Activated T-helper 17 cell treated with anti-CD3 and anti-CD28 coated beads, Interleukin-2, amount 50 U/mL, for 72 hours (primary cell): ENCODE measurements around the gene EMC9. TPM values are rescaled to one million over a fixed set of nuclear protein-coding genes. Genes with fewer than 3 reads are reported as not detected.

Experiments
- ATAC-seq: fragments of 150-1000 bp; cut with Tn5 transposase; replicated peaks from 2 replicates; pipeline ENCODE4 v1.10.0; 2021; ENCODE audit warnings: mild to moderate bottlenecking, moderate library complexity
- H3K27ac Mint-ChIP-seq: one replicate; pipeline ENCODE4 v1.8.0; 2022; ENCODE audit warnings: mixed read lengths
- H3K27me3 Mint-ChIP-seq: one replicate; pipeline ENCODE4 v1.8.0; 2022; ENCODE audit warnings: mixed read lengths
- H3K36me3 Mint-ChIP-seq: one replicate; pipeline ENCODE4 v1.8.0; 2022; ENCODE audit warnings: low read depth, mild to moderate bottlenecking, mixed read lengths
- H3K4me1 Mint-ChIP-seq: one replicate; pipeline ENCODE4 v1.8.0; 2022; ENCODE audit warnings: mixed read lengths
- H3K4me3 Mint-ChIP-seq: one replicate; pipeline ENCODE4 v1.8.0; 2022; ENCODE audit warnings: mild to moderate bottlenecking, mixed read lengths
- H3K9me3 Mint-ChIP-seq: one replicate; pipeline ENCODE4 v1.8.0; 2022; ENCODE audit warnings: mixed read lengths
- total RNA-seq, 2 donors: library from RNA; stranded (reverse); gene quantifications; one replicate each; pipeline ENCODE4 v1.2.3, GENCODE V29; 2022

EMC9 gene, protein sequence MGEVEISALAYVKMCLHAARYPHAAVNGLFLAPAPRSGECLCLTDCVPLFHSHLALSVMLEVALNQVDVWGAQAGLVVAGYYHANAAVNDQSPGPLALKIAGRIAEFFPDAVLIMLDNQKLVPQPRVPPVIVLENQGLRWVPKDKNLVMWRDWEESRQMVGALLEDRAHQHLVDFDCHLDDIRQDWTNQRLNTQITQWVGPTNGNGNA
- 10 to 100 TPM; 31.0 to 43.8 TPM for total RNA-seq

GRCh38 chr14:24141097-24141880, at the start of gene EMC9:
Gene EMC9 (minus strand): TSS chr14:24141591. CDS start chr14:24141304, 287 bp downstream.
- Mint-ChIP-seq H3K36me3 (peaks cover 99% of the 10 kb centered on the region), H3K27me3 (no peaks in the 10 kb centered on the region), H3K27ac (peak within 1 kb of the TSS; percentile 90), H3K4me3 (peak within 1 kb of the TSS; percentile 86), H3K4me1 (peaks cover 55% of the 10 kb centered on the region), H3K9me3 (no peaks in the 10 kb centered on the region)
- peak; percentile 90 for ATAC-seq

GRCh38 chr14:24190416-24190815, 49.0 kb upstream of the EMC9 start:
- Mint-ChIP-seq H3K9me3 (no peaks in the 10 kb centered on the region), H3K4me3 (no peak overlapping the region), H3K27ac (no peak overlapping the region), H3K36me3 (peaks cover 55% of the 10 kb centered on the region), H3K27me3 (no peaks in the 10 kb centered on the region), H3K4me1 (peaks cover 38% of the 10 kb centered on the region)
- no peak for ATAC-seq

- Mint-ChIP-seq H3K4me1 (peaks cover 32% of the 10 kb centered on the region), H3K27me3 (no peaks in the 10 kb centered on the region), H3K4me3 (peak overlapping the region; percentile 84), H3K27ac (peak overlapping the region; percentile 77), H3K9me3 (no peaks in the 10 kb centered on the region), H3K36me3 (peaks cover 65% of the 10 kb centered on the region)
- no peak for ATAC-seq
Observed at GRCh38 chr14:24189460-24189859, 48.1 kb upstream of the EMC9 start.

GRCh38 chr14:24189059-24189375, 47.6 kb upstream of the EMC9 start:
- ATAC-seq: no peak
- Mint-ChIP-seq H3K9me3 (no peaks in the 10 kb centered on the region), H3K4me3 (peak overlapping the region; percentile 84), H3K27me3 (no peaks in the 10 kb centered on the region), H3K36me3 (peaks cover 61% of the 10 kb centered on the region), H3K27ac (peak overlapping the region; percentile 77), H3K4me1 (peaks cover 28% of the 10 kb centered on the region)

DNA sequence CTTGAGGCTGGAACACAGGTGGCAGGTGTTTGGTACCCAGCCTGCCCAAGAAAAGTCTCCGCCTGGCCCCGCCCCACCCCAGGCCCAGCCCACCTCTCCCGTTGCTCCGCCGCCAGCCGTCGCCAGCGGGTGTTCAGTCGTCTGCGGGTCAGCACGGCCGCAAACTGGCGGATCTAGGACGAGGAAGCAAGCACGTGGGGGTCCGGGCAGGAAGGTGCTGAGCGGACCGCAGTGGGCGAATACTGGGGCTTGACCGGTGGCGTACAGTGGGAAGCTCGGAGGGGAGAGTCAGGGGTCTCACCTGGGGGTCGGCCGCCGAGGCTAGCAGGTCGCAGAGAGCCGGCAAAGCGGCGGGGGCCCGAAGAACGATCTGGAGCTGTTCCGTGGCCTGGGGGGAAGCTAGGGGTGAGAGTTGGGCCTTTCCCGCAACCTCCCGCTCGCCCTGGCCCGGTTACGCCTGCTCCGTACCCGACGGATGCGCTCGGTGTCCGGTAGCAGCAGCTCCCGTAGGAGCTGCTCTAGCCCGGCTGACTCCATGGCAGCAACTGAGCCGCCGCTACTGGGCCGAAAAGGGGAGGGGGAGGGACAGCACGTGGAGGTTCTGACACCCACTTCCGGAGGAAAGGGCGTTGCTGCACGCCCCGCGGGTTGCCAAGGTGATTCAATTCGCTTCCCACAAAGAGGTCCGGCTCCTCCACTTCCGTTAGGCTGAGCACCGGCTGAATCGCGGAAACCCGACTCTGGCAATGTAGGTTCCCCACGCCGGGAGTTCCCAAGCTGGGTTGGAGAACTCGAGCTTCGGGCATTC, 47.1 kb upstream of the EMC9 start, which contains the start of gene IPO4:
TSS of gene IPO4 (minus strand) at position 566 of the 808 bp plus-strand sequence. CDS start at position 537, 29 bp downstream.
- Mint-ChIP-seq H3K27ac (peak within 1 kb of the TSS; percentile 77), H3K9me3 (no peaks in the 10 kb centered on the region), H3K4me1 (peaks cover 25% of the 10 kb centered on the region), H3K27me3 (no peaks in the 10 kb centered on the region), H3K36me3 (peaks cover 61% of the 10 kb centered on the region), H3K4me3 (peak within 1 kb of the TSS; percentile 84)
- ATAC-seq: peak; percentile 98

- no peaks in the 10 kb centered on the region for H3K27me3 Mint-ChIP-seq
- ATAC-seq: no peak
- peaks cover 20% of the 10 kb centered on the region for H3K4me1 Mint-ChIP-seq
- peak overlapping the region; percentile 77 for H3K27ac Mint-ChIP-seq
- H3K9me3 Mint-ChIP-seq: no peaks in the 10 kb centered on the region
- H3K36me3 Mint-ChIP-seq: peaks cover 63% of the 10 kb centered on the region
- H3K4me3 Mint-ChIP-seq: peak overlapping the region; percentile 84
Observed at GRCh38 chr14:24187539-24187915, 46.1 kb upstream of the EMC9 start.

DNA sequence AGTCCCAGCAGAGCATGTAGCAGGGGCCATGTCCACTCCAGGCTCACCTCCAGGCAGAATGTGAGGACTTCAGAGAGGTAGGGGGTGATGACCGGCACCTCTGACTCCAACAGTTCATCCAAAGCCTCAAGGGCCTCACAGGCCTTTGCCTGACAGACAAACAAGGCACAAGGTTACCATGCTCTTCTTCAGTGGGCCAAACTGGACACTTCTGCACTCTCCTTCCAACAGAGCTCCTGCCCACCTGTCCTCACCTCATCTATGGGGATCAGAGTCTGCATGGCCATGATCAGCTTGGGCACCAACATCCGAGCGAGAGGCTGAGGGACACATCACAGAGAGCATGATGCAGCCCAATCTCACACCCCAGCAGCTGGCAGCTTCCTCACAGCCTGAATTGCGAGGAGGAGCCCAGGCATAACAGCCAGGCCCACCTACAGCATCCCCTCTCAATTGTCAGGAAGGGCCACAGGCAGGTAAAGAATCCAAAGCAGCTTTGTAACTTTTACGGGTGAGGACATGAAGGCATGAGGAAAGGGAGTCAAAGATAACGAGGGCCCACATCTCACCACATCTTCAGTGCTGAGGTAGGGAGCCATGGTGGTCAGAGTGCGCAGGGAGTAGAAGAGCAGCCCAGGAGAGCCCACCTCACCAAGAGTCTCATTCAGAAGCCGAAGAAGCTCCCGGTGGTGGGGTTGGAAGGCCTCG, 45.6 kb upstream of the EMC9 start:
- Mint-ChIP-seq H3K36me3 (peaks cover 63% of the 10 kb centered on the region), H3K4me1 (peaks cover 15% of the 10 kb centered on the region), H3K4me3 (peak overlapping the region; percentile 84), H3K9me3 (no peaks in the 10 kb centered on the region), H3K27me3 (no peaks in the 10 kb centered on the region), H3K27ac (peak overlapping the region; percentile 77)
- ATAC-seq: no peak

GRCh38 chr14:24185741-24186140, 44.4 kb upstream of the EMC9 start:
- H3K9me3 Mint-ChIP-seq: no peaks in the 10 kb centered on the region
- H3K4me1 Mint-ChIP-seq: peaks cover 15% of the 10 kb centered on the region
- peaks cover 61% of the 10 kb centered on the region for H3K36me3 Mint-ChIP-seq
- no peak for ATAC-seq
- no peak overlapping the region for H3K27ac Mint-ChIP-seq
- no peak overlapping the region for H3K4me3 Mint-ChIP-seq
- no peaks in the 10 kb centered on the region for H3K27me3 Mint-ChIP-seq

GRCh38 chr14:24185026-24185425, 43.6 kb upstream of the EMC9 start:
- H3K27me3 Mint-ChIP-seq: no peaks in the 10 kb centered on the region
- H3K4me1 Mint-ChIP-seq: peaks cover 12% of the 10 kb centered on the region
- H3K9me3 Mint-ChIP-seq: no peaks in the 10 kb centered on the region
- H3K27ac Mint-ChIP-seq: no peak overlapping the region
- peaks cover 62% of the 10 kb centered on the region for H3K36me3 Mint-ChIP-seq
- H3K4me3 Mint-ChIP-seq: no peak overlapping the region
- no peak for ATAC-seq

DNA sequence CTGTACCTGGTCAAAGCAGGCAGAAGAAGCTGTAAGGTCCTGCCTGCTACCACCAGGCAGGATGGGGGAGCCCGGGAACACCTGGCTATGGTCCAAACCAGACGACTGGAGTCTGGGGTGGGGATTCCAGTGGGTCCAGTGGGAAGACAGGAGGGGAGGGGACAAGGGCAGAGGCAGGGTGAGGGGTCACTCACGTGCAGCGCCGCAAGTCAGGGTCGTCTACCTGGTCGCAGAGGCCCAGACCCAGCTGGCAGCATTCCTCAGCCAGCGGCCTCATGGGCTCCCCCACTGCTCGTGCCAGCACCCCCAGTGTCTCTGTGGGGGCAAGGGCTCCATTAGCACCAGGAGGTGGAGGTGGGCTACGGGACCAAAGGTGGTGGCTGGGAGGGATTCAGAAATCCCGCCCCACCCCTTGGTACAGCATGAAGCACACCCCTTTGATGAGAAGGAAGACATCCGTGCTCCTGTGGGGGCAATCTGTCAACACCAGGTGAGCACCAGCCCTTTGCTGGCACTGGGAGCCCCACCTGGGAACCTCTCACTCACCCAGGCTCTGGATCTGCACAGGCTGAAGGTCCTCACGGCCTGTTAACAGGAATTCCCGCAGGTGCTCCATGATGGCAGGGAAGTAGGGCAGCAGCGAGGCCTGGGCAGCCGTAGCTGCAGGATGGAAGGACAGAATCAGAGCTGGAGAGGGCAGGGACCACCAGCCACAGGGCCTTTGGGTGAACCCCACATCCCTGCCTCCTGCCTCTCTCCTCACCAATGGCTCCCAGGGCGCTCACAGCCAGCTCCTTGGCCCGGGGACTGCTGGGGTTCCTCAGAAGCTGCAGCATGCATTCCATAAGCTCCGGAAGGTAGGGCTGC, 42.9 kb upstream of the EMC9 start:
- no peak overlapping the region for H3K4me3 Mint-ChIP-seq
- no peaks in the 10 kb centered on the region for H3K9me3 Mint-ChIP-seq
- no peak for ATAC-seq
- H3K27ac Mint-ChIP-seq: no peak overlapping the region
- peaks cover 66% of the 10 kb centered on the region for H3K36me3 Mint-ChIP-seq
- H3K27me3 Mint-ChIP-seq: no peaks in the 10 kb centered on the region
- H3K4me1 Mint-ChIP-seq: peaks cover 9% of the 10 kb centered on the region

DNA sequence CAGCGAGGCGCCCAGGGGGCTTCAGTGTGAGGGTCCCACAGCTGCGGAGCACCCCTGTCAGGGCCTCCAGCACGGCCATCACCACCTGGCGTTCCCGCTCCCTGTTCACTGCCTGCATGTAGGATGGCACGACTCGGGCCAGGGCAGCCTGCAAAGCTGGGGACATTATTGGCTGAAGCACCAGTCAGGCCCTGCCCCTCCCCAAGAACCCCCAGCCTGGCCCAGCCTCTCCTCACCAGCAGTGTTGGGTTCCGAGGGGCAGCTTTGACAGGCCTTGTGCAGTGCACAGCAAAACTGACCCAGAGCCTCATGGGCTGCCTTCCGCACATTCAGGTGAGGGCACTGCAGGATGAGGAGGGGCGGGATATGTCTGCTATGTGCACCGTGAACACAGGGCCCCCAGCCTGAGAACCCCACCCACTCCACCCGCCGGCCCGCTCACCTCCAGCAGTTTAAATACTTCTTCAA, 41.7 kb upstream of the EMC9 start:
- H3K9me3 Mint-ChIP-seq: no peaks in the 10 kb centered on the region
- no peak overlapping the region for H3K4me3 Mint-ChIP-seq
- ATAC-seq: no peak
- H3K27me3 Mint-ChIP-seq: no peaks in the 10 kb centered on the region
- H3K4me1 Mint-ChIP-seq: peaks cover 5% of the 10 kb centered on the region
- H3K27ac Mint-ChIP-seq: peak overlapping the region; percentile 41
- H3K36me3 Mint-ChIP-seq: peaks cover 76% of the 10 kb centered on the region

GRCh38 chr14:24182110-24182882, 40.9 kb upstream of the EMC9 start:
- Mint-ChIP-seq H3K4me3 (no peak overlapping the region), H3K27ac (no peak overlapping the region), H3K9me3 (no peaks in the 10 kb centered on the region), H3K4me1 (peaks cover 4% of the 10 kb centered on the region), H3K27me3 (no peaks in the 10 kb centered on the region), H3K36me3 (peaks cover 82% of the 10 kb centered on the region)
- no peak for ATAC-seq
